IMR-90 (cell line): Measurements from ENCODE around the gene CDC5L. TPM values are rescaled to one million over a fixed set of nuclear protein-coding genes. Genes with fewer than 3 reads are reported as not detected.

Experiments used
- ATAC-seq: fragments of 200-7000 bp; cut with Tn5 transposase; 2 replicates; pipeline ENCODE4 v1.9.1; 2020; ENCODE audit warnings: low read depth, mild to moderate bottlenecking, moderate library complexity
- BruUV-seq: library from RNA; stranded (reverse); fragments of 400-500 nt; replicated peaks from 2 replicates; lab custom pipeline; 2021; lab: Mats Ljungman, UMichigan
- CTCF ChIA-PET: fragments of 300-600 bp; formaldehyde crosslinking; extraction: SDS; loops from one replicate; lab custom pipeline; 2021; ENCODE audit warnings: antibody characterized with exemption; lab: Yijun Ruan, JAX
- POLR2A ChIA-PET: fragments of 300-600 bp; sonication (Branson Sonifier 250); formaldehyde crosslinking; loops from one replicate; lab custom pipeline; 2022; ENCODE audit warnings: antibody characterized with exemption; ENCODE audit not compliant: unreplicated experiment; lab: Charles Lee
- DNase-seq: peaks from one replicate; pipeline ENCODE4 v3.0.0; 2013
- H2AFZ ChIP-seq: replicated peaks from 2 replicates; pipeline ENCODE3; 2013; ENCODE audit warnings: low read length, mild to moderate bottlenecking; ENCODE audit not compliant: poor library complexity
- H2AK5ac ChIP-seq: 2 replicates; pipeline ENCODE4 v1.6.1; 2013; ENCODE audit warnings: low read depth, low read length, inconsistent platforms
- H2AK9ac ChIP-seq: replicated peaks from 2 replicates; pipeline ENCODE3; 2013; ENCODE audit warnings: mild to moderate bottlenecking, low read depth, low read length, moderate library complexity; ENCODE audit not compliant: poor library complexity
- H2BK120ac ChIP-seq: 2 replicates; pipeline ENCODE4 v1.6.1; 2013; ENCODE audit warnings: low read depth, low read length, inconsistent platforms
- H2BK15ac ChIP-seq: 3 replicates; pipeline ENCODE4 v1.6.1; 2013; ENCODE audit warnings: low read depth, low read length, inconsistent platforms
- H2BK20ac ChIP-seq: 2 replicates; pipeline ENCODE4 v1.6.1; 2013; ENCODE audit warnings: low read depth, mild to moderate bottlenecking, inconsistent platforms, low read length, moderate library complexity
- H2BK5ac ChIP-seq: 2 replicates; pipeline ENCODE4 v1.6.1; 2013; ENCODE audit warnings: mild to moderate bottlenecking, low read depth, low read length, inconsistent platforms; ENCODE audit not compliant: poor library complexity, severe bottlenecking
- H3K14ac ChIP-seq: replicated peaks from 2 replicates; pipeline ENCODE4 v1.6.1; 2013; ENCODE audit warnings: low read depth, low read length, inconsistent platforms
- H3K18ac ChIP-seq: 2 replicates; pipeline ENCODE4 v1.6.1; 2013; ENCODE audit warnings: low read depth, low read length, control low read depth
- H3K23ac ChIP-seq: 2 replicates; pipeline ENCODE4 v1.6.1; 2013; ENCODE audit warnings: low read depth, low read length, inconsistent platforms
- H3K27ac ChIP-seq: 2 replicates; pipeline ENCODE4 v1.5.1; 2013; ENCODE audit warnings: mild to moderate bottlenecking, control low read depth, low read length; ENCODE audit not compliant: insufficient read depth
- H3K27me3 ChIP-seq: 2 replicates; pipeline ENCODE4 v1.6.1; 2013; ENCODE audit warnings: low read length; ENCODE audit not compliant: control insufficient read depth, insufficient read depth
- H3K36me3 ChIP-seq: 2 replicates; pipeline ENCODE4 v1.6.1; 2013; ENCODE audit warnings: low read length, mixed read lengths; ENCODE audit not compliant: control insufficient read depth, insufficient read depth
- H3K4ac ChIP-seq: 2 replicates; pipeline ENCODE4 v1.6.1; 2013; ENCODE audit warnings: low read depth, low read length, inconsistent platforms
- H3K4me1 ChIP-seq: 2 replicates; pipeline ENCODE4 v1.6.1; 2013; ENCODE audit warnings: low read length, mixed read lengths; ENCODE audit not compliant: control insufficient read depth, insufficient read depth
- H3K4me2 ChIP-seq: 2 replicates; pipeline ENCODE4 v1.6.1; 2013; ENCODE audit warnings: low read depth, mild to moderate bottlenecking, control low read depth, low read length, moderate library complexity
- H3K4me3 ChIP-seq: 2 replicates; pipeline ENCODE4 v1.5.1; 2013; ENCODE audit warnings: low read depth, mild to moderate bottlenecking, control low read depth, low read length, moderate library complexity; ENCODE audit not compliant: insufficient read depth
- H3K56ac ChIP-seq: 2 replicates; pipeline ENCODE4 v1.6.1; 2013; ENCODE audit warnings: low read length, inconsistent platforms; ENCODE audit not compliant: insufficient read depth; ENCODE audit errors: extremely low read depth
- H3K79me1 ChIP-seq, 2 experiments: 2 replicates each; pipeline ENCODE4 v1.6.1; 2013; ENCODE audit warnings: low read length in 2 of 2, inconsistent platforms in 1 of 2, low read depth in 1 of 2
- H3K9ac ChIP-seq: 2 replicates; pipeline ENCODE4 v1.6.1; 2013; ENCODE audit warnings: low read depth, low read length, control low read depth
- H3K9me1 ChIP-seq: 2 replicates; pipeline ENCODE4 v1.6.1; 2013; ENCODE audit warnings: low read length, inconsistent platforms; ENCODE audit not compliant: insufficient read depth
- H3K9me3 ChIP-seq: 2 replicates; pipeline ENCODE4 v1.6.1; 2013; ENCODE audit warnings: low read length; ENCODE audit not compliant: control insufficient read depth, insufficient read depth
- H4K20me1 ChIP-seq: 2 replicates; pipeline ENCODE4 v1.6.1; 2013; ENCODE audit warnings: low read length, inconsistent platforms; ENCODE audit not compliant: insufficient read depth
- H4K5ac ChIP-seq: 2 replicates; pipeline ENCODE4 v1.6.1; 2013; ENCODE audit warnings: mild to moderate bottlenecking, low read depth, low read length, control low read depth
- H4K8ac ChIP-seq, 2 experiments: 2 replicates each; pipeline ENCODE4 v1.6.1; 2013; ENCODE audit warnings: low read depth in 2 of 2, low read length in 2 of 2, control low read depth in 1 of 2, inconsistent platforms in 1 of 2
- H4K91ac ChIP-seq: 2 replicates; pipeline ENCODE4 v1.6.1; 2013; ENCODE audit warnings: low read depth, low read length, inconsistent platforms; ENCODE audit not compliant: insufficient read depth
- BHLHE40 ChIP-seq: fragments of 150-350 bp; IDR thresholded peaks from 2 replicates; pipeline ENCODE4 v1.6.1; 2016; ENCODE audit warnings: mild to moderate bottlenecking, low read depth, low read length
- CEBPB ChIP-seq: IDR thresholded peaks from 2 replicates; pipeline ENCODE4 v1.6.1; 2012; ENCODE audit warnings: low read depth, low read length, improper control_type of control experiment
- CHD1 ChIP-seq: IDR thresholded peaks from 2 replicates; pipeline ENCODE4 v1.6.1; 2012; ENCODE audit warnings: low read depth, low read length, improper control_type of control experiment
- ELK1 ChIP-seq: fragments of 150-350 bp; IDR thresholded peaks from 2 replicates; pipeline ENCODE4 v1.6.1; 2016; ENCODE audit warnings: low read depth, mild to moderate bottlenecking, low read length, moderate library complexity, borderline replicate concordance
- FOS ChIP-seq: fragments of 150-350 bp; IDR thresholded peaks from 2 replicates; pipeline ENCODE4 v1.6.1; 2016; ENCODE audit warnings: low read depth, low read length
- MAFK ChIP-seq: IDR thresholded peaks from 2 replicates; pipeline ENCODE4 v1.6.1; 2012; ENCODE audit warnings: low read depth, low read length, improper control_type of control experiment
- MAZ ChIP-seq: IDR thresholded peaks from 2 replicates; pipeline ENCODE4 v1.6.1; 2012; ENCODE audit warnings: low read depth, mild to moderate bottlenecking, low read length, improper control_type of control experiment, moderate library complexity, borderline replicate concordance
- MXI1 ChIP-seq: IDR thresholded peaks from 2 replicates; pipeline ENCODE4 v1.6.1; 2012; ENCODE audit warnings: low read depth, mild to moderate bottlenecking, low read length, moderate library complexity, borderline replicate concordance
- NFE2L2 ChIP-seq: fragments of 150-350 bp; IDR thresholded peaks from 2 replicates; pipeline ENCODE4 v1.6.1; 2016; ENCODE audit warnings: low read depth, mild to moderate bottlenecking, low read length
- POLR2A ChIP-seq: IDR thresholded peaks from 2 replicates; pipeline ENCODE4 v1.6.1; 2012; ENCODE audit warnings: mild to moderate bottlenecking, low read depth, low read length
- RAD21 ChIP-seq: IDR thresholded peaks from 2 replicates; pipeline ENCODE4 v1.6.1; 2012; ENCODE audit warnings: low read length, improper control_type of control experiment
- RCOR1 ChIP-seq: IDR thresholded peaks from 2 replicates; pipeline ENCODE4 v1.6.1; 2012; ENCODE audit warnings: mild to moderate bottlenecking, low read length, improper control_type of control experiment; ENCODE audit not compliant: insufficient replicate concordance
- RFX5 ChIP-seq: IDR thresholded peaks from 2 replicates; pipeline ENCODE4 v1.8.0; 2012; ENCODE audit warnings: low read depth, mild to moderate bottlenecking, low read length, moderate library complexity
- SMC3 ChIP-seq: fragments of 150-350 bp; IDR thresholded peaks from 2 replicates; pipeline ENCODE4 v1.6.1; 2016; ENCODE audit warnings: low read depth, mild to moderate bottlenecking, antibody characterized with exemption, low read length, moderate library complexity
- USF2 ChIP-seq: fragments of 150-350 bp; IDR thresholded peaks from 2 replicates; pipeline ENCODE4 v1.6.1; 2017; ENCODE audit warnings: mild to moderate bottlenecking, antibody characterized with exemption, low read length, low read depth
- WGBS, 2 experiments: methylation state at CpG; one replicate each; pipeline versions ENCODE4 v1.1.5 to v1.1.7; 2013; ENCODE audit warnings: missing lambda C conversion rate in 2 of 2; ENCODE audit not compliant: insufficient read length in 1 of 2; ENCODE audit errors: extremely low coverage in 2 of 2; 5-methylcytosine and 5-hydroxymethylcytosine counted together
- dilution Hi-C: fragments of 300-500 bp; cut with HindIII; formaldehyde crosslinking; loops from one replicate; pipeline ENCODE4 v1.14.3; 2018; ENCODE audit warnings: low sequenced_read_pairs; ENCODE audit not compliant: unreplicated experiment
- in situ Hi-C: fragments of 300-500 bp; cut with MboI; formaldehyde crosslinking; loops from 3 replicates; pipeline ENCODE4 v1.14.3; 2019; ENCODE audit warnings: low sequenced_read_pairs, inconsistent platforms, mixed read lengths
- intact Hi-C: fragments of 100-400 bp; cut with micrococcal nuclease; formaldehyde crosslinking; loops from 2 replicates; pipeline ENCODE4 v1.10.0; 2022
- polyA plus RNA-seq, 3 experiments: library from polyadenylated mRNA; depleted of rRNA; stranded (reverse); fragments of >200 nt; gene quantifications; 2 replicates each; pipeline ENCODE4 v1.2.3, GENCODE V29; 2012; ENCODE audit warnings: low replicate concordance in 1 of 3
- total RNA-seq: library from RNA; depleted of rRNA; stranded (reverse); fragments of >200 nt; gene quantifications from 2 replicates; pipeline ENCODE4 v1.2.3, GENCODE V29; 2012

Gene CDC5L
- total and polyA plus RNA-seq, 2 of the 4 experiments (the other 2 are of a cell fraction) = 9.9 to 17.7 TPM

GRCh38 chr6:44451803-44452695, 64.5 kb downstream of the CDC5L start:
- H3K36me3 ChIP-seq = peaks cover 6% of the 10 kb centered on the region; the same call in 1 of the 2 replicates
- H2BK15ac ChIP-seq = no peak overlapping the region
- H3K56ac ChIP-seq = no peak overlapping the region
- peaks cover 17% of the 10 kb centered on the region for H3K4me1 ChIP-seq
- peak overlapping the region; percentile 61 for H2BK5ac ChIP-seq
- H4K5ac ChIP-seq = peak overlapping the region; percentile 24; the same call in 1 of the 2 replicates
- H2BK120ac ChIP-seq = no peak overlapping the region
- no peaks in the 10 kb centered on the region for H3K9me3 ChIP-seq
- DNase-seq = no peak
- H3K79me1 ChIP-seq = peaks cover 0 to 9% of the 10 kb centered on the region in 2 experiments; a peak in 2 of 4 replicates
- H3K27me3 ChIP-seq = no peaks in the 10 kb centered on the region
- peak overlapping the region; percentile 11; the same call in 1 of the 2 replicates for H4K91ac ChIP-seq
- peak overlapping the region; percentile 48; the same call in 1 of the 2 replicates for H3K27ac ChIP-seq
- 0 out of 2 replicates have a peak overlapping the region, but pooled peaks have one; percentile 5 for H3K23ac ChIP-seq
- ChIA-PET CTCF (interaction anchor here (1.2 kb wide), 1 partner anchor 12 kb away, joined by 3 read pairs; no protein-coding TSS in a partner anchor), POLR2A (no interaction called here)
- ATAC-seq = peak; percentile 3; the same call in 1 of the 2 replicates
- no peak overlapping the region for H3K9ac ChIP-seq
- H3K4me3 ChIP-seq = no peak overlapping the region
- peaks cover 13% of the 10 kb centered on the region for H3K9me1 ChIP-seq
- H3K14ac ChIP-seq = peak overlapping the region; percentile 62; the same call in 1 of the 2 replicates
- dilution Hi-C loops (no loop called here), intact Hi-C loops (no loop called here), in situ Hi-C loops (no loop called here)
- H2AFZ ChIP-seq = no peak overlapping the region
- peak overlapping the region; percentile 17 for H2AK9ac ChIP-seq
- H2AK5ac ChIP-seq = peak overlapping the region; percentile 23; the same call in 1 of the 2 replicates
- 100% methylated on average over 3 of the region's 11 CpGs; no CpG with 5 or more reads in 1 of the 2 experiments for WGBS, 2 experiments
- H4K20me1 ChIP-seq = no peaks in the 10 kb centered on the region
- BruUV-seq = no TSS peak
- no peak overlapping the region for H2BK20ac ChIP-seq
- H3K4me2 ChIP-seq = peak overlapping the region; percentile 77; the same call in 1 of the 2 replicates
- H3K4ac ChIP-seq = peak overlapping the region; percentile 33; the same call in 1 of the 2 replicates
- peak overlapping the region; percentile 13; the same call in 1 of the 2 replicates for H3K18ac ChIP-seq
- peak overlapping the region in 1 of 2 experiments; percentile 36; a peak in 1 of 4 replicates for H4K8ac ChIP-seq
- TF ChIP-seq NFE2L2 = no peak
- TF ChIP-seq RCOR1 = no peak
- no peak for TF ChIP-seq RAD21
- no peak for TF ChIP-seq MAZ
- no peak for TF ChIP-seq MAFK
- no peak for TF ChIP-seq BHLHE40
- TF ChIP-seq RFX5 = no peak
- no peak for TF ChIP-seq MXI1
- TF ChIP-seq FOS = no peak
- TF ChIP-seq POLR2A = no peak
- TF ChIP-seq ELK1 = no peak
- no peak for TF ChIP-seq SMC3
- no peak for TF ChIP-seq CHD1
- no peak for TF ChIP-seq USF2
- TF ChIP-seq CEBPB = no peak
